ENCODE data around the gene ID1. TPM values are rescaled to one million over a fixed set of nuclear protein-coding genes. Genes with fewer than 3 reads are reported as not detected.
A peak's percentile ranks its signal among the peaks of the same experiment; 100 is the strongest.

Gene ID1
- total and polyA plus RNA-seq, 2 of the 13 experiments (the other 11 are each of a cell fraction or from before 2014, with no cell fraction given) = 320 to 419 TPM

GRCh38 chr20:31569163-31570020 is 35.7 kb upstream of the ID1 start (continued):
- TF ChIP-seq ZMYM2 (CRISPR knock-in tag; IDR thresholded peaks at IDR 0.05) = peak; percentile 46; the same call in 1 of the 2 replicates
- TF ChIP-seq, protein P1, sequence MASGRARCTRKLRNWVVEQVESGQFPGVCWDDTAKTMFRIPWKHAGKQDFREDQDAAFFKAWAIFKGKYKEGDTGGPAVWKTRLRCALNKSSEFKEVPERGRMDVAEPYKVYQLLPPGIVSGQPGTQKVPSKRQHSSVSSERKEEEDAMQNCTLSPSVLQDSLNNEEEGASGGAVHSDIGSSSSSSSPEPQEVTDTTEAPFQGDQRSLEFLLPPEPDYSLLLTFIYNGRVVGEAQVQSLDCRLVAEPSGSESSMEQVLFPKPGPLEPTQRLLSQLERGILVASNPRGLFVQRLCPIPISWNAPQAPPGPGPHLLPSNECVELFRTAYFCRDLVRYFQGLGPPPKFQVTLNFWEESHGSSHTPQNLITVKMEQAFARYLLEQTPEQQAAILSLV (CRISPR knock-in tag; IDR thresholded peaks at IDR 0.05; ENCODE audit: borderline replicate concordance) = peak; percentile 67; the same call in 1 of the 2 replicates
- no peak for TF ChIP-seq SUZ12 (IDR thresholded peaks at IDR 0.05; ENCODE audit: low read depth, low read length)
- 0 out of 2 replicates have a peak, but pooled peaks have one; percentile 33 for TF ChIP-seq EED (CRISPR knock-in tag; IDR thresholded peaks at IDR 0.05)
- TF ChIP-seq, protein P2, sequence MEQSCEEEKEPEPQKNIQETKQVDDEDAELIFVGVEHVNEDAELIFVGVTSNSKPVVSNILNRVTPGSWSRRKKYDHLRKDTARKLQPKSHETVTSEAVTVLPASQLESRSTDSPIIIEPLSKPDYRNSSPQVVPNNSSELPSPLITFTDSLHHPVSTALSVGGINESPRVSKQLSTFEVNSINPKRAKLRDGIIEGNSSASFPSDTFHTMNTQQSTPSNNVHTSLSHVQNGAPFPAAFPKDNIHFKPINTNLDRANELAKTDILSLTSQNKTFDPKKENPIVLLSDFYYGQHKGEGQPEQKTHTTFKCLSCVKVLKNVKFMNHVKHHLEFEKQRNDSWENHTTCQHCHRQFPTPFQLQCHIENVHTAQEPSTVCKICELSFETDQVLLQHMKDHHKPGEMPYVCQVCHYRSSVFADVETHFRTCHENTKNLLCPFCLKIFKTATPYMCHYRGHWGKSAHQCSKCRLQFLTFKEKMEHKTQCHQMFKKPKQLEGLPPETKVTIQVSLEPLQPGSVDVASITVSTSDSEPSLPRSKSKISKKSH (CRISPR knock-in tag; IDR thresholded peaks at IDR 0.05; ENCODE audit: borderline replicate concordance) = no peak; the same call in 1 of the 2 replicates
- TF ChIP-seq ZNF33B (CRISPR knock-in tag; IDR thresholded peaks at IDR 0.05) = no peak
- TF ChIP-seq ZNF136 (CRISPR knock-in tag; IDR thresholded peaks at IDR 0.05; ENCODE audit: low read depth) = 0 out of 2 replicates have a peak, but pooled peaks have one; percentile 10
- no peak for TF ChIP-seq PCBP1 (IDR thresholded peaks at IDR 0.05; ENCODE audit: borderline replicate concordance, low read depth, low read length)
- no peak for TF ChIP-seq MED8 (CRISPR knock-in tag; IDR thresholded peaks at IDR 0.05; ENCODE audit: insufficient replicate concordance)
- no peak for TF ChIP-seq SRSF1 (optimal IDR thresholded peaks at IDR 0.05; ENCODE audit: low read depth, low read length)
- TF ChIP-seq CCAR2 (optimal IDR thresholded peaks at IDR 0.05; ENCODE audit: low read depth, low read length) = peak; percentile 62
- no peak for TF ChIP-seq CHD2 (IDR thresholded peaks at IDR 0.05; ENCODE audit: low read depth, low read length)
- TF ChIP-seq MATR3 (CRISPR knock-in tag; IDR thresholded peaks at IDR 0.05) = no peak
- no peak for TF ChIP-seq FOXM1 (CRISPR knock-in tag; IDR thresholded peaks at IDR 0.05)
- TF ChIP-seq ZNF782 (CRISPR knock-in tag; IDR thresholded peaks at IDR 0.05; ENCODE audit: borderline replicate concordance) = peak; percentile 71; the same call in 1 of the 2 replicates
- TF ChIP-seq ZKSCAN5 (CRISPR knock-in tag; IDR thresholded peaks at IDR 0.05) = peak; percentile 23; the same call in 1 of the 2 replicates
- TF ChIP-seq ZFX (CRISPR knock-in tag; IDR thresholded peaks at IDR 0.05; ENCODE audit: low read depth) = peak; percentile 75
- TF ChIP-seq YEATS2 (CRISPR knock-in tag; IDR thresholded peaks at IDR 0.05; ENCODE audit: borderline replicate concordance) = peak; percentile 59; the same call in 1 of the 2 replicates
- TF ChIP-seq PRPF4 (IDR thresholded peaks at IDR 0.05; ENCODE audit: low read depth, low read length, poor library complexity, severe bottlenecking) = peak; percentile 66
- TF ChIP-seq IKZF5 (CRISPR knock-in tag; IDR thresholded peaks at IDR 0.05) = peak; percentile 89; the same call in 1 of the 2 replicates

All from HepG2 (cell line).